HEK293 (cell line): ENCODE results near the gene TRAF3IP1.

Source experiments
- CTCF ChIA-PET: fragments of 350-600 bp; formaldehyde crosslinking; extraction: SDS; loops from one replicate; lab custom pipeline; 2021; ENCODE audit warnings: antibody characterized with exemption; lab: Yijun Ruan, JAX
- POLR2A ChIA-PET: fragments of 300-600 bp; formaldehyde crosslinking; extraction: SDS; loops from one replicate; lab custom pipeline; 2020; ENCODE audit warnings: antibody characterized with exemption, inconsistent platforms; lab: Yijun Ruan, JAX
- H3K27ac ChIP-seq: fragments of 200-500 bp; sonication (Bioruptor generic); 2 replicates; pipeline ENCODE4 v1.5.1; 2014; ENCODE audit warnings: low read depth, low read length, control low read depth, inconsistent platforms; ENCODE audit errors: extremely low read depth
- H3K36me3 ChIP-seq, 2 experiments: fragments of 200-500 bp in 1 of 2; sonication (Bioruptor generic) in 1 of 2; 1 replicate in 1 of 2; 2 replicates in 1 of 2; pipeline ENCODE4 v1.5.1; 2014 to 2017; ENCODE audit warnings: inconsistent platforms in 2 of 2, low read length in 2 of 2; ENCODE audit not compliant: control insufficient read depth in 2 of 2, insufficient read depth in 1 of 2
- H3K4me1 ChIP-seq: fragments of 200-500 bp; sonication (Bioruptor generic); 2 replicates; pipeline ENCODE4 v1.5.1; 2014; ENCODE audit warnings: mild to moderate bottlenecking, low read length, inconsistent platforms; ENCODE audit not compliant: control insufficient read depth, insufficient read depth
- H3K4me3 ChIP-seq: 2 replicates; pipeline ENCODE4 v1.5.1; 2011; ENCODE audit warnings: low read depth, mild to moderate bottlenecking, control low read depth, low read length, moderate library complexity
- H3K9me3 ChIP-seq: fragments of 200-500 bp; sonication (Bioruptor generic); 2 replicates; pipeline ENCODE4 v1.5.1; 2014; ENCODE audit warnings: low read depth, low read length, inconsistent platforms; ENCODE audit not compliant: control insufficient read depth, insufficient read depth
- KLF9 ChIP-seq: fragments of 450-650 bp; formaldehyde crosslinking; IDR thresholded peaks from 2 replicates; pipeline ENCODE4 v1.5.1; 2016; ENCODE audit warnings: missing biosample characterization, missing genetic modification characterization, low read depth
- PRDM10 ChIP-seq: fragments of 450-650 bp; formaldehyde crosslinking; IDR thresholded peaks from 2 replicates; pipeline ENCODE4 v1.5.1; 2016; ENCODE audit warnings: missing biosample characterization, missing genetic modification characterization
- REST ChIP-seq: fragments of 450-650 bp; formaldehyde crosslinking; IDR thresholded peaks from 2 replicates; pipeline ENCODE4 v1.5.1; 2016; ENCODE audit warnings: missing biosample characterization, missing genetic modification characterization
- ZBTB11 ChIP-seq: fragments of 450-650 bp; formaldehyde crosslinking; conservative IDR thresholded peaks from 2 replicates; pipeline ENCODE4 v1.5.1; 2016; ENCODE audit warnings: low read depth, missing biosample characterization, missing genetic modification characterization
- ZBTB17 ChIP-seq: fragments of 450-650 bp; formaldehyde crosslinking; IDR thresholded peaks from 2 replicates; pipeline ENCODE4 v1.5.1; 2016; ENCODE audit warnings: missing biosample characterization, missing genetic modification characterization
- ZFHX2 ChIP-seq: fragments of 450-650 bp; formaldehyde crosslinking; conservative IDR thresholded peaks from 2 replicates; pipeline ENCODE4 v1.5.1; 2016; ENCODE audit warnings: missing biosample characterization, missing genetic modification characterization
- ZNF18 ChIP-seq: fragments of 450-650 bp; formaldehyde crosslinking; IDR thresholded peaks from 2 replicates; pipeline ENCODE4 v1.5.1; 2016; ENCODE audit warnings: missing biosample characterization, missing genetic modification characterization
- ZNF248 ChIP-seq: fragments of 450-650 bp; formaldehyde crosslinking; IDR thresholded peaks from 2 replicates; pipeline ENCODE4 v1.5.1; 2017; ENCODE audit warnings: missing biosample characterization, missing genetic modification characterization
- ZNF335 ChIP-seq: fragments of 450-650 bp; formaldehyde crosslinking; conservative IDR thresholded peaks from 2 replicates; pipeline ENCODE4 v1.5.1; 2016; ENCODE audit warnings: missing biosample characterization, missing genetic modification characterization
- ZNF341 ChIP-seq: fragments of 450-650 bp; formaldehyde crosslinking; IDR thresholded peaks from 2 replicates; pipeline ENCODE4; 2016; ENCODE audit warnings: low read depth, missing biosample characterization, missing genetic modification characterization
- ZNF354C ChIP-seq: fragments of 450-650 bp; formaldehyde crosslinking; IDR thresholded peaks from 2 replicates; pipeline ENCODE4 v1.5.1; 2016; ENCODE audit warnings: missing biosample characterization, missing genetic modification characterization, low read depth, borderline replicate concordance
- ZNF571 ChIP-seq: fragments of 450-650 bp; formaldehyde crosslinking; IDR thresholded peaks from 2 replicates; pipeline ENCODE4 v1.5.0; 2017; ENCODE audit warnings: missing biosample characterization, missing genetic modification characterization
- ZNF692 ChIP-seq: fragments of 450-650 bp; formaldehyde crosslinking; IDR thresholded peaks from 2 replicates; pipeline ENCODE4 v1.5.1; 2016; ENCODE audit warnings: missing biosample characterization, missing genetic modification characterization

Gene TRAF3IP1

GRCh38 chr2:238287737-238288649, 32.3 kb upstream of the TRAF3IP1 start, which contains the start of gene PER2:
Gene PER2 (minus strand): TSS chr2:238288610. CDS start chr2:238277936, 10,674 bp downstream.
- TF ChIP-seq ZFHX2 (tag by site-specific recombination) (peak; percentile 57), ZBTB17 (tag by site-specific recombination) (peak; percentile 37; the same call in 1 of the 2 replicates), KLF9 (tag by site-specific recombination) (peak; percentile 61), ZNF248 (no peak), ZNF571 (tag by site-specific recombination) (no peak), ZNF341 (peak; percentile 46; the same call in 1 of the 2 replicates), ZBTB11 (tag by site-specific recombination) (peak; percentile 51), ZNF354C (tag by site-specific recombination) (no peak), PRDM10 (tag by site-specific recombination) (peak; percentile 63), ZNF335 (tag by site-specific recombination) (peak; percentile 69), REST (peak; percentile 44; the same call in 1 of the 2 replicates), ZNF692 (tag by site-specific recombination) (no peak), ZNF18 (tag by site-specific recombination) (no peak)
- CTCF ChIA-PET: interaction anchor here (1.1 to 3.2 kb wide), 2 partner anchors 10 to 25 kb away, joined by 5 to 11 read pairs; no protein-coding TSS in a partner anchor

More at GRCh38 chr2:238287737-238288649, 32.3 kb upstream of the TRAF3IP1 start, which contains the start of gene PER2:
- H3K4me3 ChIP-seq: peak within 1 kb of the TSS; percentile 74
- H3K4me1 ChIP-seq: peaks cover 16% of the 10 kb centered on the region
- H3K27ac ChIP-seq: peak within 1 kb of the TSS; percentile 46; the same call in 1 of the 2 replicates
- H3K36me3 ChIP-seq: no peaks in the 10 kb centered on the region
- H3K9me3 ChIP-seq: no peaks in the 10 kb centered on the region
- POLR2A ChIA-PET: interaction anchor here (0.6 to 0.8 kb wide), 2 partner anchors 26 to 31 kb away, joined by 3 to 4 read pairs; no protein-coding TSS in a partner anchor
